SJCRH30 (cell line): Measurements from ENCODE around the gene SMAD9. TPM values are rescaled to one million over a fixed set of nuclear protein-coding genes. Genes with fewer than 3 reads are reported as not detected.
"Not testable (repeated sequence)": the region's sequence is repeated elsewhere in the genome, so short reads cannot be mapped to it uniquely, and the experiment has no call there.

Source experiments
- DNase-seq, 2 experiments: peaks; one replicate each; pipeline ENCODE4 v3.0.0-alpha.2; 2015 to 2020
- H3K27ac ChIP-seq: fragments of 250-450 bp; sonication (Bioruptor Pico); 2 replicates; pipeline ENCODE4 v1.5.1; 2020; ENCODE audit warnings: mild to moderate bottlenecking, moderate library complexity
- H3K27me3 ChIP-seq: fragments of 250-450 bp; sonication (Bioruptor Pico); 2 replicates; pipeline ENCODE4 v1.5.1; 2020; ENCODE audit warnings: mild to moderate bottlenecking, moderate library complexity
- H3K36me3 ChIP-seq: fragments of 250-450 bp; sonication (Bioruptor Pico); 2 replicates; pipeline ENCODE4 v1.5.1; 2020; ENCODE audit warnings: mild to moderate bottlenecking, moderate library complexity
- H3K4me1 ChIP-seq: fragments of 250-450 bp; sonication (Bioruptor Pico); 2 replicates; pipeline ENCODE4 v1.5.1; 2020; ENCODE audit warnings: mild to moderate bottlenecking, moderate library complexity
- H3K4me3 ChIP-seq: fragments of 250-450 bp; sonication (Bioruptor Pico); 2 replicates; pipeline ENCODE4 v1.5.1; 2020; ENCODE audit warnings: mild to moderate bottlenecking, moderate library complexity
- H3K9me3 ChIP-seq: fragments of 250-450 bp; sonication (Bioruptor Pico); replicated peaks from 2 replicates; pipeline ENCODE4 v1.5.1; 2020; ENCODE audit warnings: mild to moderate bottlenecking, moderate library complexity
- total RNA-seq: library from RNA; depleted of rRNA; stranded (reverse); fragments of >200 nt; shearing (Covaris generic); gene quantifications from 2 replicates; pipeline ENCODE4 v1.2.3, GENCODE V29; 2014

SMAD9 gene
- total RNA-seq, 1 experiment from 2014 or later = 17.8 TPM

DNA sequence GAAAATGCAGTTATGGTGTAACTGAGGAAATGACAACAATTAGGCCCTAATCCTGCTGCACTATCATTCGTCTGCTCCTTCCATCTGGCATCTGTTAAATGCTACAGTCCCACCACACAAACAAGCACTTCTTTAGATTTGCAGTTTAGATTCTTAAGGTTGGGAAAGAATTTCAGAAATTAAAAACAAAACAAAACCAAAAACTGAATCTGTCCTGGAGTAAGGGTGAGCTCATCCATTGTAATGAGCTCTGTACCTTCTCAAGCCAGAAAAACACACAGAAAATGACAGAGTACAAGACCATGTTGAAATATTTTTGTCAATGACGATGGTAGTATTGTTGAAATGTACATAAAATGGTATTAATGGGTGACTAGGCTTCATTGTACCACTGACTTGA, 28.3 kb downstream of the SMAD9 start:
- Histone ChIP-seq H3K27me3 (no peaks in the 10 kb centered on the region), H3K27ac (no peak overlapping the region), H3K4me3 (no peak overlapping the region), H3K9me3 (no peaks in the 10 kb centered on the region), H3K4me1 (no peaks in the 10 kb centered on the region; the same call in 1 of the 2 replicates), H3K36me3 (no peaks in the 10 kb centered on the region; the same call in 1 of the 2 replicates)
- no peak for DNase-seq

DNA sequence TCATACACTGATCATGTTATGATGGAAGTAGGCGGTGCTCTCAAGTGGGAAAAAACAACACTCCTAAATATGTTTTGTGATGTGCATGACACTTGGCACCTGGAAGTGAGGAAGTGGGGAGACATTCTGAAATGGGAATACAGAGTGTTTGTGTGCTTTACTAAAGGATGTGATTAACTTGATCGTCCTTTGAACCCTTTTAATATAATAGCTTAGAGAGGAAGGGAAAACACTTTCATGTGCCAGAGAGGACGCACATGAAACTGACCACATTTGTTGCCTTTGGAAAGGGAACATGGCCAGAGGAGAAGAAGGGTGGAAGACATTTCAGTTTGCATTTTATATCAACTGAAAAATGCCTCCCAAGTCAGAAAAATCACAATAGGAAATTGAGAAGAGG, 31.4 kb downstream of the SMAD9 start:
- Histone ChIP-seq H3K9me3 (no peaks in the 10 kb centered on the region), H3K4me3 (no peak overlapping the region), H3K27me3 (no peaks in the 10 kb centered on the region), H3K4me1 (peaks cover 6% of the 10 kb centered on the region), H3K27ac (no peak overlapping the region), H3K36me3 (no peaks in the 10 kb centered on the region)
- DNase-seq = no peak

DNA sequence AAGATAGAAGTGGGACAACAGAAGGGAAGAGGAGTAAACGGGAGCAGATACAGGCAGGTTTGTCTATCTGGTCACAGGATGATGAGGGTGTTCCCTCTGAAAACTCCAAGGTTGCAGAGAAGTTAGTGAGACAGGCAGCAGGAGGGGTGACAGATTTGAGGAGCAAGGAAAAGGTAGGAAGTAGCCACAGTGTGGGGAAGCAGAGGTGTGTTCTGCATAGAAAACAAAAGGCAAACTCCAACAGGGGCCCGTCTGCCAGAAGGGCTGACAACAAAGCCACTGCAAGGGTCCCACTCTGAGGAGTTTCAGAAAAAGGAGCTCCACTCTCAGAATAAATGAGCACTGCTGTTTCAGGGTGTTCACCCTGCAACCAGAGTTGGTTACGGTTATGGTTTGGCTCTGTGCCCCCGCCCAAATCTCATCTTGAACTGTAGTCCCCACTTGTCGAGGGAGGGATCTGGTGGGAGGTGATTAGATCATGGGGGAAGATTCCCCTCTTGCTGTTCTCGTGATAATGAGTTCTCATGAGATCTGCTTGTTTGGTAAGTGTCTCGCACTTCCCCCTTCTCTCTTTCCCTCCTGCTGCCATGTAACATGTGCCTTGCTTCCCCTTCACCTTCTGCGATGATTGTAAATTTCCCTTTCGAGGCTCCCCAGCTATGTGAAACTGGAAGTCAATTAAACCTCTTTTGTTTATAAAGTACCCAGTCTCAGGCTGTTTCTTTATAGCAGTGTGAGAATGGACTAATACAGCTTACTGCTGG, 32.1 kb downstream of the SMAD9 start:
- no peak overlapping the region for H3K27ac ChIP-seq

DNA sequence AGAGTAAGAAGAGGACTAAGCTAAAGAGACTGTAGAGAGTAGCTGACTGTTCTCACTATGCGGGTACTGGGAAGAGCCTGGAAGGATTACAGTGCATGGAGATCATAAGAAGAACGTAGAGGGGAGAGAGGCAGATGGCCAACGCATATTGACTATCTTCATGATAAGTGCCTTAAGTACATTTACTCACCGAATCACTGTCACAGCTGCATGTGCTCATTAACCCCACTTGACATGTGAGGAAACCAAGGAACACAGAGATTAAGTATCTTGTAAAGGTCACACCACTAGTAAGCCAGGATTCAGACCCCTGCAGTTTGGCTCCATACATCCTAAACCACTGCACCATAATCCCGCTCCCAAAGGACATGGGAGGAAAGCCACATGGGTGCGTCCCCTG, 34.1 kb downstream of the SMAD9 start:
- no peak for DNase-seq
- Histone ChIP-seq H3K4me3 (no peak overlapping the region), H3K36me3 (no peaks in the 10 kb centered on the region), H3K4me1 (peaks cover 21% of the 10 kb centered on the region), H3K9me3 (no peaks in the 10 kb centered on the region), H3K27me3 (no peaks in the 10 kb centered on the region), H3K27ac (no peak overlapping the region)

More for the DNA sequence above, 32.1 kb downstream of the SMAD9 start:
- H3K4me3 ChIP-seq = no peak overlapping the region
- no peaks in the 10 kb centered on the region for H3K9me3 ChIP-seq
- peaks cover 13% of the 10 kb centered on the region for H3K4me1 ChIP-seq
- DNase-seq = no peak
- no peaks in the 10 kb centered on the region for H3K36me3 ChIP-seq
- no peaks in the 10 kb centered on the region for H3K27me3 ChIP-seq

DNA sequence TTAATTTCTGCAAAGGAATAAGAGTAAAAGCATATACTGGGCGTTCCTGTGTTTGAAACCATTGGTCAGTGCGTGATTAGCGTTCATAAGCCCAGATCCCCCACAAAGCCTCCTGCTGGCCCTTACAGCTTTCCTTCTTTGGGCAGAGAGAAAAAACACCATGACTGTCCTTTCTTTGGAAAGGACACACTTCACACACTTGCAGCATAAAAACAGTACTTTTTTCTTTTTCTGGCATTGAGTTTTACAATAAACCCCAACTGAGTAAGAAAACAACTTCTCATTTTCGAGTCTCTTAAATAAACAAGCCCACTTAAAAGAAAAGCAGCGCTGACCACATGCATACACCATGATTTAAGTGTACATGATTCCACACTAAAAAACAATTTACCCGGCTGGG, 35.8 kb downstream of the SMAD9 start:
- Histone ChIP-seq H3K4me1 (peaks cover 21% of the 10 kb centered on the region), H3K4me3 (no peak overlapping the region), H3K36me3 (no peaks in the 10 kb centered on the region), H3K27ac (no peak overlapping the region), H3K9me3 (no peaks in the 10 kb centered on the region), H3K27me3 (no peaks in the 10 kb centered on the region)
- no peak for DNase-seq

DNA sequence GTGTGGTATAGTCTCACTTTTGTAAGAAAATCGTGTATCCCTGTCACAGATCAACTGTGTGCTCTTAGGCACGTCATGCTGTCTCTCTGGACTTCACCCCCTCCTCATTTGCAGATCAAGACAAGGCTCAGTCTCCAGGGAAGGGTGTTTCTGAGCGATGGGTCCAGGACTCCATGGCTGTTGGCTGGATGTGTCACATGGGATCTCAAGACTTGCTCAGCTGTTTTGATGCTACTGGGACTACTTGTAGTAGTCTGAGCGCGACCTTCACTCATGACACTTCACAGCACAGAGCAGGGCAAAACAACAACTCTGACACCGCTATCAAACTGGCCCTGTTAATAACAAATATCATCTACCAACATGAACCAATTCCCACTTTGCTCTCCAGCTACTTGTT, 36.2 kb downstream of the SMAD9 start:
- H3K27me3 ChIP-seq = no peaks in the 10 kb centered on the region
- H3K9me3 ChIP-seq = no peaks in the 10 kb centered on the region
- peak in 1 of 2 experiments; percentile 19 for DNase-seq
- no peak overlapping the region for H3K4me3 ChIP-seq
- H3K4me1 ChIP-seq = peaks cover 21% of the 10 kb centered on the region
- H3K36me3 ChIP-seq = no peaks in the 10 kb centered on the region
- peak overlapping the region; percentile 29; the same call in 1 of the 2 replicates for H3K27ac ChIP-seq

DNA sequence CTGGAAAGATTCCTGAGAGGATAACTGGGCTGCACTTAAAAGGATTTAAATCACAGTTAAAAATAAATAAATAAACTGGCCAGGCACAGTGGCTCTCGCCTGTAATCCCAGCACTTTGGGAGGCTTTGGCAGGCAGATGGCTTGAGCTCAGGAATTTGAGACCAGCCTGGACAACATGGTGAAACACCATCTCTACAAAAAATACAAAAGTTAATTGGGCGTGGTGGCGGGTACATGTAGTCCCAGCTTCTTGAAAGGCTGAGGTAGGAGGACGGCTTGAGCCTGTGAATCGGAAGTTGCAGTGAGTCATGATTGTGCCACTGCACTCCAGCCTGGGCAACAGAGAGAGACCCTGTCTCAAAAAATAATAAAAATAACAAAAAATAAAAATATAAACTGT, 36.6 kb downstream of the SMAD9 start:
- H3K4me3 ChIP-seq, H3K36me3 ChIP-seq, H3K9me3 ChIP-seq, H3K27me3 ChIP-seq: not testable (repeated sequence)
- peaks cover 21% of the 10 kb centered on the region for H3K4me1 ChIP-seq
- peak; percentile 72 to 74 for DNase-seq
- peak overlapping the region; percentile 29; the same call in 1 of the 2 replicates for H3K27ac ChIP-seq

DNA sequence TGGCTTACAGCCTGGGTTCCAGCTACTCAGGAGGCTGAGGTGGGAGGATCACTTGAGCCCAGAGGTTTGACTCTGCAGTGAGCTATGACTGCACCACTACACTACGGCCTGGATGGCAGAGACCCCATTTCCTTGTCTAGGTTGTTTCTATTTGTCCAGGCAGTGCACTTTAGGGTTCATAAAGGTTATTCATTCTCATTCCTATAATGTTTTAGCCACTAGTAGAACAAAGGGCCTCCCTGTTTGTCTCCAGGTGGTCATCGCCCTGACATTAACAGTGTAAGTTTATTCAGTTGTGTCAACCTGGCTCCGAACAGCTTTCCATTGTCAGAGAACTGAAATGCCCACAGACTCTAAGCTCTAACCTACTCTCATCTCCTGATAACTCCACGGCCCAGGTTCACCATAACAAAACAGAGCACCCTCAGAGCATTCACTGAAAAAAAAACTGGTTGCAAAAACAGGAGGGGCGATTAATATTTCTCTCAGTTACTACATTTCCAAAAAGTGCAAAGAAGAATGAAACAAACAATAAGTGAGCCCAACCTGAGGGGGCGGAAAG, 37.1 kb downstream of the SMAD9 start:
- Histone ChIP-seq H3K4me1 (peaks cover 21% of the 10 kb centered on the region), H3K4me3 (no peak overlapping the region), H3K27ac (peak overlapping the region; percentile 29; the same call in 1 of the 2 replicates), H3K27me3 (no peaks in the 10 kb centered on the region), H3K36me3 (no peaks in the 10 kb centered on the region; the same call in 1 of the 2 replicates), H3K9me3 (no peaks in the 10 kb centered on the region)
- peak; percentile 30 to 51 for DNase-seq

DNA sequence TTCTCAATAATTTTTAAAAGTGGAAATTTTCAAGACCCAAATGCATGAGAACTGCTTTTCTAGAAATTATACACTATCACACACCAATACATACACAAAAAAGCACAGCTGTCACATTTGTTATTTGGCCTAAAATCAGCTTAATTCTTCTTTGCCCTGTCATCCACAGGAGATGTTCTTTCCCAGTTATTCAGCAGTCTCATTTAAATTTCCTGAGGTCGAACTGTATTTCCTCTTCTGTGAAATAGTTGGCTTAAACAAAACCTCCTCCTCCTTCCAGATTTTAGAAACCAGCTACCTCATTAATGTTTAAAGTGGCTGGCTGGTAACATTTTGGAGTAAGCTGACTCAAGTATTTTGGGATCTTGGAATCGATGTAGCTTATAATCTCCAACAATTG, 39.1 kb downstream of the SMAD9 start:
- no peak overlapping the region for H3K27ac ChIP-seq
- no peak for DNase-seq

DNA sequence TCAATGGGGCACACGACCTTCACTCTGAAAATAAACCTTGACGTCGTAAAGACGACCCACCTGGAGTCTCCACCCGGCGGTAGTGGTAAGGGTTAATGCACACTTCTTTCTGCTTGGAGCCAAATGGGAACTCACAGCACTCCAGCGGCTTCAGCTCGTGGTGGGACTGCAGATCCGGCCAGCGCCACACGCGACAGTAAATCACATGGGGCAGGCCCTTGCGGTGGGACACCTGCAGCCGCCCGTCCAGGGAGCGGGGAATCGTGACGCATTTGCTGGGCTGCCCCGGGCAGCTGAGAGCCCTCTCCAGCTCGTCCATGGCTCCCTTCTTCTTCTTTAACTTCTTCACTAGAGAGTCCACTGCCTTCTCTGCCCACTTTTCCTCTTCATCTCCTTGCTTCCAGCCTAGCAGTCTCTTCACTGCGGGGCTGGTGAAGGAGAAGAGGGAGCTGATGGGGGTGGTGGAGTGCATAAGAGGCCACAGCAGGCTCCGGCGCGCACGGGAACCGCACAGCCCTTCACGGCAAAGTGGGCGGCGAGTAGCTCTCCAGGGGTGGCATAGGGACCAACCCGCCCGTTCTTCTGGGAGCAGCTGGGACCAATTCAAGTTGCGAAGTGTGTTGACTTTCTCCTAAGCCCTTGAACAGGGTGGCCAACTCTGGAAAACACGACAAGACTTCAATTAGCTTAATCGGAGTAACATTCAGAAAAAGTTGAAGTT, 40.7 kb downstream of the SMAD9 start:
- Histone ChIP-seq H3K4me1 (peaks cover 21% of the 10 kb centered on the region), H3K4me3 (no peak overlapping the region), H3K27me3 (no peaks in the 10 kb centered on the region), H3K9me3 (no peaks in the 10 kb centered on the region), H3K27ac (no peak overlapping the region), H3K36me3 (no peaks in the 10 kb centered on the region; the same call in 1 of the 2 replicates)
- no peak for DNase-seq

More for the DNA sequence above, 39.1 kb downstream of the SMAD9 start:
- Histone ChIP-seq H3K9me3 (no peaks in the 10 kb centered on the region), H3K4me1 (peaks cover 21% of the 10 kb centered on the region), H3K27me3 (no peaks in the 10 kb centered on the region), H3K4me3 (no peak overlapping the region), H3K36me3 (no peaks in the 10 kb centered on the region; the same call in 1 of the 2 replicates)

DNA sequence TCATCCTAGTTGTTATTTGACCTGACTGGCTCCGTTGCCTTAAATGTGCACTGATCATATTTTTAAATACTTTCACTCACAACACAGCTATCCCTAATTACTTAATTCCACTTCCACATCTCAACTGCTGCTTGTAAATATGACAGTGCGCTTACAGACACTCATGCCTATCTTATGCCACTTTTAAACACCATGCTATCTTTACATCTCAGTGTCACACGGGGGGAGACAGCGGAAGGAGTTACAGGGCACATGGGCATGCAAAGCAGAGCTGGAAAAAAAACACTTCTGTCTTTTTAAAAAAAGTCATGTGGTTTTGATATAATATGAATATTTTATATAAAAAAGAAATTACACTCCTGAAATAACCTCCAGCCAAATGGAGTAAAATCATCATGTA, 44.1 kb downstream of the SMAD9 start:
- Histone ChIP-seq H3K4me3 (no peak overlapping the region), H3K36me3 (peaks cover 11% of the 10 kb centered on the region), H3K4me1 (no peaks in the 10 kb centered on the region), H3K9me3 (no peaks in the 10 kb centered on the region), H3K27me3 (no peaks in the 10 kb centered on the region), H3K27ac (no peak overlapping the region)
- no peak for DNase-seq

DNA sequence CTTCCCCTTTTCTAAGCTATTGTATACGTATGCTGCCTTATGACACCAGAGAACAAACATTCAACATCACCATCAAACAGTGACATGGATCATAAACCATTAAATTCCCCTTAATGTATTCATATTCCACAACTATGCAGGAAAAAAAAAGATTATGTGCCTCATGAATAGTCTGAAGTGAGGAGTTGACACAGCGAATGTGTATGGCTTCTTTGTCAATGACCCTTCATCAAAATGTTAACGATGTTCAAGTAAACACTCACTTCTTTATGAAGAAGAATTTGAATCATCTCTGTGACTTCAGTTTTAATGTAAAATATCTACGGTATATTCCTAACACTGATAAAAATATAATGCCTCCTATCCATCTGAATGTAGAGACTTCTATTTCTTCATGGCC, 44.6 kb downstream of the SMAD9 start:
- DNase-seq = no peak
- Histone ChIP-seq H3K4me3 (no peak overlapping the region), H3K9me3 (no peaks in the 10 kb centered on the region)

DNA sequence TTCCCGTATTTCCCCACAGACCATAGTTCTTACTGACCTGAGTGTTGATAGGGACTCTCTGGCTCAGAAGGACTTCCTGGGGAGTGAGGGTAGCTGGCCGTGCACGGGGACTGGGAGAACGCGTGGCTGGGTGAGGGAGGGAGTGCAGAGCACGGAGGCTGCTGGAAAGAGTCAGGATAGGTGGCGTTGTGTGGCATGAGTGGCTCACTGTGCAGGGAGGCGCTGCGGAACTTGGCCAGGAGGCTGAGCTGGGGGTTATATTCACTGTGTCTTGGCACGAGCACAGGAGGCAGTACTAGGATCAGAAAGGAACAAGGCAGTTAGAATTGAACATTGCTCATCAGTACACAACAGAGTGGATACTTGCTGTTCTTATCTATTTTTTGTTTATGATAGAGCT, 47.4 kb downstream of the SMAD9 start:
- H3K4me3 ChIP-seq = no peak overlapping the region
- no peaks in the 10 kb centered on the region for H3K9me3 ChIP-seq
- no peaks in the 10 kb centered on the region for H3K27me3 ChIP-seq
- H3K27ac ChIP-seq = no peak overlapping the region
- H3K4me1 ChIP-seq = no peaks in the 10 kb centered on the region
- DNase-seq = no peak
- H3K36me3 ChIP-seq = peaks cover 25% of the 10 kb centered on the region

More for the DNA sequence above, 44.6 kb downstream of the SMAD9 start:
- peaks cover 15% of the 10 kb centered on the region for H3K36me3 ChIP-seq
- H3K27me3 ChIP-seq = no peaks in the 10 kb centered on the region
- no peak overlapping the region for H3K27ac ChIP-seq
- no peaks in the 10 kb centered on the region for H3K4me1 ChIP-seq

DNA sequence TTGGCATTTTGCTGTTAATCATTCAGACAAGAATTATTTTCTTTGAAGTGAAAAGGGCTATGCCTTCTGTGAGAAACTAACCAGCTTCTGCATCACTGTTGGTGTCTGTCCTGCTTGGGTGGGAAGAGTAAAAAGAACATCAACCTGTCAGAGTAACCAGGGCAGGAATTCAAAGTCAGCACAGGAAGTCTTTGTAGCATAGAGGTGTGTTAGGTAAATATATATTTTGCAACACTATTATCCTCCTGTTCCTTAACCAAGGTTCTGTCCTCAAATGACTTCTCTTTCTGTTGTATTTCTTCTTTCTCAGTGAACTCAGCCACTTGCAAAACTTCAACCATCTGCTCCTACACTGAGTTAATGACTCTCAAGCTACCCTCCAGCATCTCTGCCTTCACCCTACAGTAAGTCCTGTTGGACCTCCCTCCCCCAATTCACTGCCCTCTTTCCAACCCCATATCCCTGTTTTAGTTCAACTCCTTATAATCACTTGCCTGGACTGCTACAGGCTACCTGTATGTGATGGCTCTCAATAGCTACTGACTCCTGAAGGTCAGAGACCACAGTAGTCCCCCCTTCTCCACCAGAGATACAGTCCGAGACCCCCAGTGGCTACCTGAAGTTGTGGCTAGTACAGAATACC, 49.9 kb downstream of the SMAD9 start:
- H3K4me3 ChIP-seq = no peak overlapping the region
- no peaks in the 10 kb centered on the region for H3K27me3 ChIP-seq
- H3K27ac ChIP-seq = no peak overlapping the region
- peaks cover 29% of the 10 kb centered on the region for H3K36me3 ChIP-seq
- no peak for DNase-seq
- no peaks in the 10 kb centered on the region for H3K9me3 ChIP-seq
- no peaks in the 10 kb centered on the region for H3K4me1 ChIP-seq

DNA sequence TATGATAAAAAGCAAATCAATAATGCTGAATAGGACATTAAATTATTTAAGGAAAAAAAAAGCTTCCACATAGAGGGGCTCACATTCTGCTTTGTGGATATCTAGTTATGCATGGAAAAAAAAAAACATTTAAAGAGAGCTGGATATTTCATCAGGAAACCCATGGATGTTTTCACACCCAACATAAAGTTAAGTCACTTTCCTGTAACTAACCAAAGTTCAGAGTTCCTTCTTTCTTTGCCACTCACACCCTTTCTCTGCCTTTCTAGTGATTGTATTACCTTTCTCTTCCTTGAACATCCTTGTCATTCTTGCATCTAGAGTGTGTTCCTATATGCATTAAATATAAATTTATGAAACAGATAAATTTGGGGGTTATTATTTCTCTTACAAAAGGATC, 53.8 kb downstream of the SMAD9 start:
- Histone ChIP-seq H3K4me1 (no peaks in the 10 kb centered on the region), H3K4me3 (no peak overlapping the region), H3K27me3 (no peaks in the 10 kb centered on the region), H3K36me3 (peaks cover 21% of the 10 kb centered on the region), H3K27ac (no peak overlapping the region), H3K9me3 (no peaks in the 10 kb centered on the region)
- DNase-seq = no peak
